Hair follicular keratinocyte (primary cell): ENCODE data around the gene DHRS9. TPM values are rescaled to one million over a fixed set of nuclear protein-coding genes. Genes with fewer than 3 reads are reported as not detected.

Source experiments
- total RNA-seq: library from RNA; depleted of rRNA; stranded (reverse); fragments of >200 nt; gene quantifications from 2 replicates; pipeline ENCODE4 v1.2.3, GENCODE V29; 2015

The DHRS9 gene
- not detected in 2 replicates for total RNA-seq

GRCh38 chr2:169069341-169069740 lies at the start of gene DHRS9:
Gene DHRS9, plus strand, starts transcription at chr2:169069563. Its CDS starts 12,019 bp downstream, at chr2:169081582.

GRCh38 chr2:169031202-169031601 lies 38.2 kb upstream of the DHRS9 start, which contains the start of gene ABCB11:
Gene ABCB11, minus strand, starts transcription at chr2:169031324. Its CDS starts 13,199 bp downstream, at chr2:169018125.

Other genes with a start within 250 kb of the DHRS9 start
- 2.0 and 8.8 TPM in 2 replicates for gene SPC25, start 179.1 kb upstream of the DHRS9 start, total RNA-seq
- not detected in 2 replicates for gene G6PC2, start 168.3 kb upstream of the DHRS9 start, total RNA-seq
- not detected in 2 replicates for gene ABCB11, start 38.2 kb upstream of the DHRS9 start, total RNA-seq